H1 (cell line): ENCODE results near the gene GRIK2. TPM values are rescaled to one million over a fixed set of nuclear protein-coding genes. Genes with fewer than 3 reads are reported as not detected.

Source experiments
- CTCF ChIA-PET: fragments of 300-600 bp; sonication (Branson Sonifier 250); formaldehyde crosslinking; loops from one replicate; lab custom pipeline; 2021; ENCODE audit not compliant: partially characterized antibody; lab: Charles Lee
- POLR2A ChIA-PET: fragments of 300-600 bp; sonication (Branson Sonifier 250); formaldehyde crosslinking; loops from one replicate; lab custom pipeline; 2021; ENCODE audit warnings: inconsistent platforms; ENCODE audit not compliant: partially characterized antibody; lab: Charles Lee
- DNase-seq, 2 experiments: peaks; one replicate each; pipeline versions ENCODE4 v3.0.0 to v3.0.0-alpha.2; 2010 to 2022; ENCODE audit warnings: low spot score in 2 of 2, low read depth in 1 of 2, mixed read lengths in 1 of 2
- FAIRE-seq: peaks from 2 replicates; lab custom pipeline; 2011; peaks lifted over from hg19 to GRCh38; lab: Jason Lieb, UNC
- H2AFZ ChIP-seq: 2 replicates; pipeline ENCODE4 v1.8.1; 2012; ENCODE audit warnings: low read length, inconsistent platforms
- H2AK5ac ChIP-seq: 2 replicates; pipeline ENCODE4 v1.6.1; 2013; ENCODE audit warnings: low read depth, low read length
- H2BK120ac ChIP-seq: replicated peaks from 2 replicates; pipeline ENCODE3; 2013; ENCODE audit warnings: low read depth, low read length, inconsistent platforms
- H2BK12ac ChIP-seq: 2 replicates; pipeline ENCODE4 v1.6.1; 2013; ENCODE audit warnings: low read depth, low read length
- H2BK15ac ChIP-seq: 2 replicates; pipeline ENCODE4 v1.6.1; 2013; ENCODE audit warnings: low read length
- H2BK20ac ChIP-seq: 2 replicates; pipeline ENCODE4 v1.6.1; 2013; ENCODE audit warnings: low read length
- H2BK5ac ChIP-seq: 2 replicates; pipeline ENCODE4 v1.6.1; 2013; ENCODE audit warnings: low read depth, low read length
- H3K14ac ChIP-seq: 2 replicates; pipeline ENCODE4 v1.6.1; 2013; ENCODE audit warnings: inconsistent platforms; ENCODE audit not compliant: insufficient read length
- H3K18ac ChIP-seq: 2 replicates; pipeline ENCODE4 v1.6.1; 2013; ENCODE audit warnings: low read length; ENCODE audit errors: extremely low read depth
- H3K23ac ChIP-seq: 2 replicates; pipeline ENCODE4 v1.6.1; 2013; ENCODE audit warnings: inconsistent platforms; ENCODE audit not compliant: insufficient read length
- H3K23me2 ChIP-seq: 2 replicates; pipeline ENCODE4 v1.6.1; 2013; ENCODE audit warnings: low read depth, low read length
- H3K27ac ChIP-seq: 2 replicates; pipeline ENCODE4 v1.6.1; 2011; ENCODE audit warnings: low read depth, low read length, inconsistent platforms
- H3K27me3 ChIP-seq, 4 experiments: replicated peaks in 1 of 4; 1 replicate in 1 of 4; 2 replicates in 3 of 4; pipeline versions ENCODE4 v1.6.1 to v1.8.1; 2011 to 2013; ENCODE audit warnings: low read length in 3 of 4, mild to moderate bottlenecking in 3 of 4, inconsistent platforms in 2 of 4, mixed read lengths in 2 of 4, moderate library complexity in 1 of 4; ENCODE audit not compliant: control insufficient read depth in 3 of 4, insufficient read depth in 3 of 4; ENCODE audit errors: extremely low read depth in 1 of 4
- H3K36me3 ChIP-seq, 4 experiments: 2 replicates each; pipeline versions ENCODE4 v1.6.1 to v1.8.1; 2011 to 2013; ENCODE audit warnings: mild to moderate bottlenecking in 4 of 4, low read length in 3 of 4, moderate library complexity in 2 of 4, control low read depth in 1 of 4, inconsistent platforms in 1 of 4; ENCODE audit not compliant: insufficient read depth in 4 of 4, control insufficient read depth in 2 of 4
- H3K4ac ChIP-seq: replicated peaks from 2 replicates; pipeline ENCODE3; 2013; ENCODE audit warnings: low read length, low read depth, mixed read lengths, inconsistent platforms; ENCODE audit not compliant: insufficient read length
- H3K4me1 ChIP-seq, 4 experiments: replicated peaks in 1 of 4; 1 replicate in 1 of 4; 2 replicates in 3 of 4; pipeline versions ENCODE4 v1.6.1 to v1.8.1; 2011 to 2013; ENCODE audit warnings: low read length in 3 of 4, inconsistent platforms in 2 of 4, mixed read lengths in 1 of 4; ENCODE audit not compliant: insufficient read depth in 4 of 4, control insufficient read depth in 3 of 4
- H3K4me2 ChIP-seq, 2 experiments: 2 replicates each; pipeline versions ENCODE4 v1.6.1 to v1.8.1; 2011 to 2013; ENCODE audit warnings: low read depth in 2 of 2, low read length in 2 of 2, control low read depth in 1 of 2, inconsistent platforms in 1 of 2, mild to moderate bottlenecking in 1 of 2; ENCODE audit not compliant: insufficient read depth in 1 of 2
- H3K4me3 ChIP-seq, 4 experiments: fragments of 200-600, 300-600 bp in 1 of 4; sonication (generic), shearing (Covaris generic), sonication (Bioruptor Twin) in 1 of 4; 2 replicates each; pipeline versions ENCODE4 v1.5.1 to v1.8.1; 2011 to 2016; ENCODE audit warnings: low read length in 4 of 4, low read depth in 3 of 4, control low read depth in 2 of 4, inconsistent platforms in 2 of 4, mild to moderate bottlenecking in 2 of 4, mixed read lengths in 1 of 4, moderate library complexity in 1 of 4; ENCODE audit not compliant: insufficient read depth in 2 of 4; ENCODE audit errors: extremely low read depth in 1 of 4
- H3K56ac ChIP-seq: replicated peaks from 2 replicates; pipeline ENCODE3; 2013; ENCODE audit warnings: low read depth, mild to moderate bottlenecking, mixed read lengths, low read length, inconsistent platforms; ENCODE audit not compliant: insufficient read length
- H3K79me1 ChIP-seq: 2 replicates; pipeline ENCODE4 v1.6.1; 2013; ENCODE audit warnings: low read depth, low read length, control low read depth
- H3K79me2 ChIP-seq, 2 experiments: 2 replicates each; pipeline versions ENCODE4 v1.6.1 to v1.8.1; 2012 to 2013; ENCODE audit warnings: low read length in 2 of 2, mild to moderate bottlenecking in 2 of 2, inconsistent platforms in 1 of 2; ENCODE audit not compliant: insufficient read depth in 2 of 2, control insufficient read depth in 1 of 2
- H3K9ac ChIP-seq, 4 experiments: replicated peaks in 1 of 4; 1 replicate in 1 of 4; 2 replicates in 3 of 4; pipeline versions ENCODE4 v1.6.1 to v1.8.1; 2011 to 2013; ENCODE audit warnings: low read depth in 3 of 4, low read length in 3 of 4, control low read depth in 2 of 4, mild to moderate bottlenecking in 2 of 4, moderate library complexity in 2 of 4, inconsistent platforms in 1 of 4; ENCODE audit errors: extremely low read depth in 1 of 4
- H3K9me3 ChIP-seq, 2 experiments: 2 replicates each; pipeline versions ENCODE4 v1.6.1 to v1.8.1; 2012 to 2013; ENCODE audit warnings: mild to moderate bottlenecking in 2 of 2, moderate library complexity in 2 of 2, control low read depth in 1 of 2, inconsistent platforms in 1 of 2, low read depth in 1 of 2, low read length in 1 of 2, mixed read lengths in 1 of 2; ENCODE audit not compliant: insufficient read depth in 2 of 2
- H4K20me1 ChIP-seq, 2 experiments: replicated peaks in 1 of 2; 2 replicates each; pipeline versions ENCODE3 to v1.8.1; 2011 to 2013; ENCODE audit warnings: inconsistent platforms in 2 of 2, low read length in 2 of 2, mild to moderate bottlenecking in 1 of 2; ENCODE audit not compliant: insufficient read depth in 2 of 2, control insufficient read depth in 1 of 2
- H4K5ac ChIP-seq: 2 replicates; pipeline ENCODE4 v1.6.1; 2013; ENCODE audit warnings: low read length, low read depth, mixed read lengths, inconsistent platforms; ENCODE audit not compliant: insufficient read length
- H4K8ac ChIP-seq: 2 replicates; pipeline ENCODE4 v1.8.0; 2013; ENCODE audit warnings: mild to moderate bottlenecking, moderate library complexity, low read length, inconsistent platforms; ENCODE audit not compliant: insufficient read depth; ENCODE audit errors: extremely low read depth
- H4K91ac ChIP-seq: replicated peaks from 2 replicates; pipeline ENCODE3; 2013; ENCODE audit warnings: low read length, mixed read lengths, inconsistent platforms; ENCODE audit not compliant: insufficient read length
- BCL11A ChIP-seq, 2 experiments: IDR thresholded peaks; one replicate each; pipeline ENCODE4 v1.6.1; 2011; ENCODE audit warnings: low read depth in 2 of 2, low read length in 2 of 2, mild to moderate bottlenecking in 2 of 2
- CHD1 ChIP-seq: IDR thresholded peaks from 2 replicates; pipeline ENCODE4 v1.6.1; 2012; ENCODE audit warnings: low read depth, low read length, improper control_type of control experiment
- GTF2F1 ChIP-seq: IDR thresholded peaks from 2 replicates; pipeline ENCODE4 v1.6.1; 2012; ENCODE audit warnings: low read depth, low read length, improper control_type of control experiment, borderline replicate concordance
- HDAC2 ChIP-seq, 2 experiments: fragments of 300-600 bp in 1 of 2; sonication (generic) in 1 of 2; IDR thresholded peaks; 2 replicates each; pipeline ENCODE4 v1.6.1; 2011 to 2012; ENCODE audit warnings: low read depth in 2 of 2, low read length in 2 of 2, mild to moderate bottlenecking in 2 of 2, moderate library complexity in 2 of 2, borderline replicate concordance in 1 of 2, inconsistent platforms in 1 of 2
- RAD21 ChIP-seq, 2 experiments: IDR thresholded peaks in 1 of 2; conservative IDR thresholded peaks in 1 of 2; 2 replicates each; pipeline ENCODE4 v1.6.1; 2011; ENCODE audit warnings: low read depth in 2 of 2, low read length in 2 of 2, improper control_type of control experiment in 1 of 2, inconsistent platforms in 1 of 2, mild to moderate bottlenecking in 1 of 2, moderate library complexity in 1 of 2
- RXRA ChIP-seq: IDR thresholded peaks from 2 replicates; pipeline ENCODE4 v1.6.1; 2011; ENCODE audit warnings: low read depth, mild to moderate bottlenecking, low read length, moderate library complexity; ENCODE audit not compliant: insufficient read depth
- SIX5 ChIP-seq: IDR thresholded peaks from 2 replicates; pipeline ENCODE4 v1.6.1; 2011; ENCODE audit warnings: mild to moderate bottlenecking, low read depth, low read length
- SP1 ChIP-seq: IDR thresholded peaks from 2 replicates; pipeline ENCODE4 v1.6.1; 2011; ENCODE audit warnings: low read depth, low read length
- SP2 ChIP-seq: IDR thresholded peaks from 2 replicates; pipeline ENCODE4 v1.6.1; 2012; ENCODE audit warnings: mild to moderate bottlenecking, low read length, inconsistent platforms
- WGBS, 2 experiments: shearing (Covaris generic) in 1 of 2; methylation state at CpG; one replicate each; pipeline versions ENCODE4 v1.1.6 to v1.1.7; 2013 to 2015; ENCODE audit warnings: low lambda C conversion rate in 2 of 2, mixed read lengths in 2 of 2, inconsistent platforms in 1 of 2, low coverage in 1 of 2, missing lambda C conversion rate in 1 of 2; ENCODE audit not compliant: insufficient replicate concordance in 2 of 2, insufficient coverage in 1 of 2, insufficient read length in 1 of 2; ENCODE audit errors: extremely low coverage in 1 of 2, missing lambda C conversion rate in 1 of 2; 5-methylcytosine and 5-hydroxymethylcytosine counted together
- polyA plus RNA-seq, 7 experiments: library from polyadenylated mRNA; depleted of rRNA in 3 of 7; stranded (reverse) in 5 of 7; unstranded in 2 of 7; fragments of >200 nt in 5 of 7; fragments of 200-250 nt in 2 of 7; gene quantifications; 1 replicate in 5 of 7; 2 replicates in 1 of 7; 4 replicates in 1 of 7; pipeline versions ENCODE4 v1.2.1 to v1.2.3, GENCODE V29; 2011 to 2013; ENCODE audit warnings: missing spikeins in 2 of 7, mixed read lengths in 2 of 7
- total RNA-seq: library from RNA; stranded (reverse); fragmentation: NEBNext Ultra II Directional; extraction: Animal tissue kit (Norgen Biotek cat#: 25700); gene quantifications from 2 replicates; pipeline ENCODE4 v1.2.1, GENCODE V29; 2021

Gene GRIK2
- total and polyA plus RNA-seq, 2 of the 8 experiments (the other 6 are each of a cell fraction or from before 2014, with no cell fraction given): 1.8 to 2.2 TPM

- no peak overlapping the region for H2BK12ac ChIP-seq
- no peak overlapping the region for H4K5ac ChIP-seq
- no peak overlapping the region for H3K27ac ChIP-seq
- no peak overlapping the region for H2AK5ac ChIP-seq
- CTCF ChIA-PET: interaction anchor here (0.9 to 1.5 kb wide), 2 partner anchors 15 to 24 kb away, joined by 3 read pairs; no protein-coding TSS in a partner anchor
- WGBS, 2 experiments: 93% methylated on average over 2 of the region's 2 CpGs; no CpG with 5 or more reads in 1 of the 2 experiments
- H4K20me1 ChIP-seq: no peaks in the 10 kb centered on the region
- H3K79me1 ChIP-seq: no peaks in the 10 kb centered on the region
- H3K4ac ChIP-seq: no peak overlapping the region
- H2BK20ac ChIP-seq: no peak overlapping the region
- H3K14ac ChIP-seq: no peak overlapping the region
- H3K4me3 ChIP-seq: no peak overlapping the region
- H3K27me3 ChIP-seq: no peaks in the 10 kb centered on the region
- no peak overlapping the region for H4K91ac ChIP-seq
- no peaks in the 10 kb centered on the region for H3K79me2 ChIP-seq
- H3K23me2 ChIP-seq: no peaks in the 10 kb centered on the region
- no peak overlapping the region for H2BK15ac ChIP-seq
- DNase-seq (no peak), FAIRE-seq (no peak)
- no peaks in the 10 kb centered on the region for H3K4me1 ChIP-seq
- H3K56ac ChIP-seq: no peak overlapping the region
- H3K4me2 ChIP-seq: no peak overlapping the region
- H3K18ac ChIP-seq: no peak overlapping the region
- H2BK5ac ChIP-seq: no peak overlapping the region
- no peak overlapping the region for H2BK120ac ChIP-seq
- no peak overlapping the region for H4K8ac ChIP-seq
- H3K23ac ChIP-seq: no peak overlapping the region
- peaks cover 0 to 4% of the 10 kb centered on the region in 2 experiments; a peak in 1 of 4 replicates for H3K9me3 ChIP-seq
- H3K9ac ChIP-seq: no peak overlapping the region
- POLR2A ChIA-PET: interaction anchor here (0.9 kb wide), 1 partner anchor 8 kb away, joined by 3 read pairs; no protein-coding TSS in a partner anchor
- H3K36me3 ChIP-seq: no peaks in the 10 kb centered on the region; a peak in 2 of 8 replicates
- no peak overlapping the region for H2AFZ ChIP-seq
- TF ChIP-seq SIX5 (no peak), CHD1 (no peak), RAD21 (IDR thresholded peaks at IDR 0.05 in 1 of 2, conservative IDR thresholded peaks at IDR 0.05 in 1 of 2; ENCODE audit: low read depth in 2 of 2, low read length in 2 of 2) (no peak), BCL11A (IDR thresholded peaks at IDR 0.05; ENCODE audit: low read depth in 2 of 2, low read length in 2 of 2) (no peak), HDAC2 (IDR thresholded peaks at IDR 0.05; ENCODE audit: borderline replicate concordance in 1 of 2, low read depth in 2 of 2, low read length in 2 of 2) (no peak), GTF2F1 (no peak), RXRA (no peak), SP2 (no peak), SP1 (no peak)
Observed at GRCh38 chr6:101662111-101662897, 268.8 kb downstream of the GRIK2 start.
